Activated naive CD4-positive, alpha-beta T cell treated with Interleukin-2 at 50 U/mL for 16 hours (primary cell): Measurements from ENCODE around the gene URM1.

ENCODE experiments used
- DNase-seq: peaks from one replicate; pipeline ENCODE4 v3.0.0-alpha.2; 2020

The URM1 gene

GRCh38 chr9:128389395-128390149, 18.4 kb downstream of the URM1 start:
- DNase-seq = no peak

GRCh38 chr9:128390150-128390812, 19.1 kb downstream of the URM1 start:
- no peak for DNase-seq

DNA sequence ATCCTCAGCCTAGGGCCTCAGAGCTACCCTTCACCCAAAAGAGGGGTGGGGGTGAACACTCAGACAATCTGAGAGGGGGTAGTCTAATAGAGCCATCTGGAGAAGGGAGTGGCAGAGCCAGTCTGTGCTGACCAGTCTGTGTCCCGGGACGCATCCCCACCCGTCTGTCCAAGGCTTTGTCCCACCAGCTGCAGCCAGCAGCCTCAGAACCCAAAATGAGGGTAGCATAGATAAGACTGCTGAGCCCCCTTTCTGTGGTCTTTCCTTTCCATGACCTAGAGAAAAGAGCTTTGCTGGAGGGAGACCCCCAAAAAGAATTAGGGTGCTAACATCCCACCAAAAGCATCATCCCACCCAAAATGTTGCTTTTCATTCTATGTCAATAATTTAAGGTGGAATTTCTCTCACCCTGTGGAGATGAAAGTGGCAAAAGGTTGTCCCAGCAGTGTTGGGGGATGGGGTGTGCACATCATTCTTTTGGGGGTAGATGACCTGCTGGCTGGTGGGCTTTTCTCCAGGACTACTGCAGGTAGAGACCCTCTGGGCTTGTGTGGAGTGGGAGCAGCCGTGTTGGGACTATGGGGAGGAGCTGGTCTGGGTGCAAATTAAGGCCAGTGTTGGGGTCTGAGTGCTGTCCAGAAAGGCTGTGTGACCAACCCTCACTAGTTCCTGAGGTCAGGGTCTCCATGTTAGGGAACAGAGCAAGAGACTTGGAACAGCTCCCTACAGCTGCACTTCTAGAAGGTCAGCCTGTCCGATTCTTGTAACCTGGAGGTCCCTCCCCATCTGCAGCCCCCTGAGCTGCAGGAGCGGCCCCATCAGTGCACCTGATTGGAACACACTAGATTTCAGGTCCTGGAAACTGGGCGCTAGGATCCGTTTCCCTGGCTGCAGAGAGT, 19.9 kb downstream of the URM1 start:
- DNase-seq = no peak

DNA sequence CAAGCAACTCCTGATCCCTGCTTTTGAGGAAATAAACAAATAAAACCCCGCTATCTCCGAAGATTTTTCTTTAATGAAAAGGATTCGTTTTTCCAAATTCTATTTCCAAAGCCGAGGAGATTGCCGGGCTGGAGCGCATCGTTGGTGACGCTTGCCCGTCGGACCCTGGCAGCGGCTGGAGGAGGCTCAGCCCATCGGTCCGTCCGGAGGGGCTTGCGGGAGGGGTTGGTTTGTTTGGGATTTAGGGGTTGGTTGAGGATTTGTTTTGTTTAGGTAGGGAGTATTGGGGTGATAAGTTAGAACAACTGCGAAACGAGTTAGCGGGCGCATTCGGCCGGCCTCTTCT, 20.8 kb downstream of the URM1 start:
- DNase-seq = no peak

- DNase-seq = no peak
These were observed 21.3 kb downstream of the URM1 start for GRCh38 chr9:128392302-128393144.

- DNase-seq = no peak
These were observed 22.1 kb downstream of the URM1 start for GRCh38 chr9:128393145-128393775.

GRCh38 chr9:128393970-128394369, 22.8 kb downstream of the URM1 start:
- no peak for DNase-seq

DNA sequence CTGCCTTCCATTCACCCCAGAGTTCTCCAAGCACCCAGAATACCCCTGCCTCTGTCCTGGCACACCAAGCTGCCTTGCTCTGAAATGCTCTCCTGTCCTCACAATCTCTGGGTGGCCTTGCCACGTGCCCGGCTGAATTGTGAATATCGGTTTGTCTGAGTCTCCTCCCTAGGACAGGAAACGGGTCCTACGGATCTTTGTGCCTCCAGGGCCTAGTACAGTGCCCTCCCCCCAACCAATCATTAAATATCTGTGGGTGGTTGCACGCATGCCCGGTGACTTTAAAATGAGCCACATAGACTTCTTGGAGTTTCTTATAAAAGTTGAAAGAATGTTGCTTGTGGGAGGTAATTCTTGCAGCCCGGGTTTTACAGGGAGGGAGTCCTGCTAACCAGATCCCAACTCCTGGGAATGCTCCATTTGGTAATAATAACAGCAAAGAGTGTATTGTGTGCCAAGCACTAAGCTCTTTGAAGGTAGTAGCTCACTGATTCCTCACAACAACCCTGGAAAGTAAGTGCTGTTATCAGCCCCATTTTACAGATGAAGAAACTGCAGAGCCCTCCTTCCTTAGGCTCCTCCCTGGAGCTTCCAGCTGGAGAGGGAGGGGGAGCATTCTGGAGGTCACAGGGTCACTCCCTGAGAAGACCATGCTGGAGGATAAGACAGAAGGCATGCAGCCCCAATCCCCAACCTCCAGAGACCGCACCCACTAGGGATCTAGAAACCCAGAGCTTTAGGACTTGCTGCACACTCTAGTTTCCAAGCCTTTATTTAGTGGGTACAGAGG, 23.4 kb downstream of the URM1 start:
- no peak for DNase-seq

DNA sequence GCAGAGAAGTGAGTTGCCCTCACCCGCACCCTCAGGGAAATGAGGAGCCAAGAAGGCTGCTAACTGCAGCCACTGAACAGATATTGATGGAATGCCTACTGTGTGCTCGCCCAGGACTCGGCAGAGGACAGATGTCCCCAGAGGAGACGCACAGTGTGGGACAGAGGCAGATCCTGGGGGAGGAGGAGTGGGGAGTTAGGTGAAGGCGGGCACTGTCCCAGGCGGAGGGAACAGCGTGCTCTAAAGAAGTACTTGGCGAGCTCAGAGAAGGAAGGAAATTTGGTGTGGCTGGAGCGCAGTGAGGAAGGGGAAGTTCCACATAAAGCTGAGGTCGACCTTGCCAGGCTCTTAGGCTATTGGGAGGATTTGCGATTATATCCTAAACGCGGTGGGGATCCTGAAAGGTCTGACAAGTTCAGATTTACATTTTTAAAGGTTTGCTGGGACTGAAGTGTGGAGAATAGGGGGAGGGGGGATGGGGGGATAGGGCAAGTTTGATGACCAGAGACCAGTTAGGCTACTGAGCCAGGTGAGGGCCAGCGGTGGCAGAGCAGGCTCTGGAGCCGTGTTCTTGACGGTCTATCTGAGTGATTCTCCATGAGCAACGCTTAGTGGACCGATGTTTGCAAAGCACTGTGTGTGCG, 25.9 kb downstream of the URM1 start:
- DNase-seq = no peak

DNA sequence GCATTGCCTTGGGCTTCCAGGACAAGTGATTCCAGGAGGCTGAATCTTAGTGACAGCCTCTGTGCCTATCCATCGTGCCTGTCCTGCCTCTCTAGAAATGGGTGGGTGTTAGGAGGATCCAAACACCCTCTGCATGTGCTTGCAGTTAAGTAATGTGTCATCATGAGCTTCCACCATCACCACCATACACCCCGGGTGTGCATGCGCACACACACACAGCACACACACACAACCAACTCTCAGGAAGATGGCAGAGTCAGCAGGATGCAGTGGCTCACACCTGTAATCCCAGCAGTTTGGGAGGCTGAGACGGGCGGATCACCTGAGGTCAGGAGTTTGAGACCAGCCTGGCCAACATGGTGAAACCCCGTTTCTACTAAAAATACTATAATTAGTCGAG, 26.7 kb downstream of the URM1 start:
- DNase-seq = no peak

GRCh38 chr9:128399861-128400260, 28.7 kb downstream of the URM1 start:
- DNase-seq = no peak

DNA sequence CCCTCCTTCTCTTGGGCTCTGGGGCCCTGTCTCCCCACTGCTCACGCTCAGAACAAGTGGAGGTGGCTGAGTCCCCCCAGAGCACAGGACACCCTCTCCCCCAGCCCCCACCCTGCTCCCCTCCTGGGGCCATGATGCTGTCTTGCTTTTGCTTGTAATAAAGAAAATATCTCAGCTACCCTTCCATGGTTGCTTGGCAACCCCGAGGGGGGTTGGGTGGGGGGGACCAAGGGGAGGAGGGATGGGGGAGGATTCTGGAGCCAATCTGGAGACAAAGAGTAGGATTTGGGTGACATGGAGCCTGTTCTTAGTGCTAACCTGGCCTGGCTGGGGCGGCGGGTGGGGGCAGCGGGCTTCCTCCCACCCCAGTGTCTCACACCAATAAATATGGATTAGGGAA, 33.4 kb downstream of the URM1 start:
- DNase-seq = no peak

- DNase-seq = no peak
These were observed 34.1 kb downstream of the URM1 start for GRCh38 chr9:128405077-128405779.

DNA sequence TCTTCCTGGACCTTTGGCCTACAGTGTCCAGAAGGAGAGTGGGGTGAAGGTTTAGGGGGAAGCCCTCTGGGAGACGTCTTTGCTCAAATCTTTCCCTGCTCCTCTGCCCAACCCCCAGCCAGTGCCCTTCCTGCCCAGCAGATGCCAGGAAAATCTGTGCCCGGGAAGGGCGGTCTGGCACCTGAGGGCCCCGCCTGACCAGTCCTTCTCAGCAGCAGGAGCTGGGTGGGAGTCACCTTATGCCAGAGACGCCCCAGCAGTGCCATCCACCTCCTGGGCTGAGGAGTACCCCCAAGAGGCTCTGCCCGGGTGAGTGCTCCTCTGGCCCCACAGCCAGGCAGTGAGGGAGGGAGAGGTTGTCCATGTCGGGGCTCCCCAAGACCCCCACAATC, 34.6 kb downstream of the URM1 start:
- no peak for DNase-seq

GRCh38 chr9:128406848-128407391, 35.7 kb downstream of the URM1 start:
- DNase-seq = no peak

DNA sequence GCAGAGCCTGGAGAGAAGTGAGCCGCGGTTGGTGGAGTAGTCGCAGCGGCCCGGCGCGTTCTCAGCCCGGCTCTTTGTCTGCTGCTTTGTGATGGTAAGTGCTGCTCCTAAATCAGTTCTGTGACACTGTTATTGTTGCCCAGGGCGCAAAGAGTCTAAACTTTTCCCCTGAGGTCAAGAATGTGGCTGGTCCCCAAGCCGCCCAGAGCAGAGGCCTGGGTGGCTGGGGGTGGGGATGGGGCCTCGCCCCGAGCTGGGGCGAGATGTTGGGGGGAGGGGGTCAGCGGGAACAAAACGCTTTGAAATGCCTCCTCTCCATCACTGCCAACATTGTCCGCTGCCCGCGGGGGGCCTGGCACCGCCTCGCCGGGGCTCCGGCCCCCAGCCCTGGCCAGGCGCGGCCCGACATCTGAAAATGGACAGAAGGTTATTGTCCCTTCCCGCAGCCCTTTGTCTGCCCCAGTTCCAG, 37.8 kb downstream of the URM1 start:
- DNase-seq = no peak

DNA sequence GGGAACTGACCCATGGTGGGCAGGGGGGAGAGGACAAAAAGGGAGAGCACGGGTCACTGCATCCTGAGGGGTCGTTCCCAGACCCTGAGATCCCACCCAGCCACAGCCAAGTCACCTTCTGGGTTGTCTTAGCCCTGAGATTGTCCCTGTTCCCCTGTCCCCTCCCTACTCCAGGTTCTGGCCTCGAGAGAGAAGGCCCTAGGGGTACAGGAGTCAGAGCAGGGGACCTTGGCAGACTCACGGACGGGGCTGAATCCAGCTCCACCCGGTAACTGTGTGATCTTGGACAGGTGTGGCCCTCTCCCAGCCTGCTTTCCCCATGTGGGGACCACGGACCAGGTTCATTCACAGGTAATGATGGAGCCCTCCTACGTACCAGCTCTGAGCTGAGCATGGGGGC, 38.3 kb downstream of the URM1 start:
- no peak for DNase-seq

DNA sequence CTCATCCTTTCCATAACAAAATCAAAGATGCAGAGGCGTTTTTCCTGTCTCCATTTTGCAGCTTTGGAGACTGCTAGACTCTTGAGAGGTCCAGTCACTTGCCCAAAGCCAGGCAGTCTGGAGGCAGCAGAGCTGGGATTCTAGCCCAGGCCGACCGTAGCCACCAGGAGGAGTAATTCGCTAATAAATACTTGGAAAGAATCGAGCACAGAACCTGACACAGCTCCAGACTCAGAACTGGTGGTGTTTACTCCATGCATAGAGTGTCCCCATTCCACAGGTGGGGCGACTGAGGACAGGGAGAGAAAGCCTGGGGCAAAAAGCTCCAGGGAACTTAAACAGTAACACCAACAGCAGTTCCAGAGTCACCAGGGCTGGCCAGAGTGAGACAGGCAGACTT, 38.8 kb downstream of the URM1 start:
- DNase-seq = no peak

DNA sequence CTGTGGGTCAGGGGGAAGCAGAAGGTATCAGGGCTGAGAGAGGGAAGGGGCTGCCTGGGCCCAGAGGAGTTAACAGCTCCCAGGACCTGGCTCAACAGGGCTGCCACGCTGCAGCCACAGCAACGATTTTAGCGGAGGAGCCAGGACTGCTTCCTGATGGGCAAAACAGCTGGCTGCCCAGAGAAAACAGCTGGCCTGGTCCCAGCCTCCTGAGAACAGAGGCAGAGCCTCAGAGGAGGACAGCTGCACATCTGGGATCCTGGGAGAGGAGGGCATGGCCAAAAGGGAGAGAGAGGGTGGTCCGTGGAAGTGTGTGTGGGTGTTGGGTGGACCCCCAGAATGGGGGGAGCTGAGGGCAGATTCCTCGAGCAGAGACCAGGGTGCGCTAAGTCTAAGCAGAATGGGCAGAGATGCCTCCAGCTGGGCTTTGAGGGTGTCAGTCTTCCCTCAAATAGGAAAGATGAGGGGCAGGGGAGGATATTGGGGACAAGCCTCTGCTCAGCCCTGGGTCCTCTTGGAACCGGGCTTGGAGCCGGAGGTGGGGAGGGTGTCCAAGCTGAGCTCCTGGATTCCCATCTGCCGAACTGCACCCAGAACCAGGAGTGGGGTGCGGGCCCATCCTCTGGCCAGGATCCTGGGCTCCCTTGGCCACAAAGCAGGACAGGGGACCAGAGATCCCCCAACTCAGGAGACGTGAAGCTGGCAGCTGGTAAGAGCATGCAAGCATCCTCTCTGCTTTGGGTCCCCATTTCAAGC, 40.4 kb downstream of the URM1 start:
- no peak for DNase-seq
